CD4-positive, alpha-beta T cell treated with Interleukin-21 for 1 hour (primary cell): ENCODE results near the gene RAPGEF5.

Experiments used
- DNase-seq: peaks from one replicate; pipeline ENCODE4 v3.0.0-alpha.2; 2020

RAPGEF5 gene

GRCh38 chr7:22183522-22184280 lies 173.3 kb downstream of the RAPGEF5 start:
- no peak for DNase-seq

DNA sequence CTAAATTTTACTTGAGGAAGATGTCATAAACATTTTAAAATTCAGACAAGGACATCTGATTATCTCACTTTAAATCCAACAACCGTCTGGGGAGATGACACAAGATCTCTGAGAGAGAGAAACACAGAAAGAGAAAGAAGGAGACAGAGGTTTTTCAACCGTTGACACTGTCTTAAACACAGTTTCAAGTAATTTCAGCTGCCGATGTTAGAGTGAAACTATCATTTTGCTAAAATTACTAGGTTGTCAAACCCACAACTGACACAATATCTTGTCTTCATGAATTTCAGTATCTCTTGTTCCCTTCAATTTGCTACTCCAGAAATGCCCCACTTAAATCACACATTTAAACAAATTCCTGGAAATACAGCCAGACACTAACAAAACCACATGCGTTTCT lies 174.8 kb downstream of the RAPGEF5 start:
- DNase-seq: no peak

GRCh38 chr7:22181663-22182062 lies 175.3 kb downstream of the RAPGEF5 start:
- DNase-seq: no peak

GRCh38 chr7:22179442-22179879 lies 177.5 kb downstream of the RAPGEF5 start:
- DNase-seq: no peak

DNA sequence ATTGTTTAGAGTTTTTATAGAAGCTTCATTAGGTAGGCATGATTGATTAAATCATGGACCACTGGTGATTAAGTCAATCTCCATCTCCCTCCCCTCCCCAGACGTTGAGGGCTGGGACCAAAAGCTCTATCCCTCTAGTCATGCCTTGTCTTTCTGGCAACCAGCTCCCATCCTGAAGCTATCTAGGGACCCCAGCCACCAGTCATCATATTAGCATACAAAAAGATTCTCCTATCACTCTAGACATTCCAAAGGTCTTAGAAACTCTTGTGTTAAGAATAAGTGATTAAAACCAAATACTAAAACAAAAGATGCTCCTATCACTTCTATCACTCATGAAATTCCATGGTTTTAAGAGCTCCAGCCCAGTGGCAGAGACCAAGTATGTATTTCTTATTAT lies 178.2 kb downstream of the RAPGEF5 start:
- DNase-seq: no peak

DNA sequence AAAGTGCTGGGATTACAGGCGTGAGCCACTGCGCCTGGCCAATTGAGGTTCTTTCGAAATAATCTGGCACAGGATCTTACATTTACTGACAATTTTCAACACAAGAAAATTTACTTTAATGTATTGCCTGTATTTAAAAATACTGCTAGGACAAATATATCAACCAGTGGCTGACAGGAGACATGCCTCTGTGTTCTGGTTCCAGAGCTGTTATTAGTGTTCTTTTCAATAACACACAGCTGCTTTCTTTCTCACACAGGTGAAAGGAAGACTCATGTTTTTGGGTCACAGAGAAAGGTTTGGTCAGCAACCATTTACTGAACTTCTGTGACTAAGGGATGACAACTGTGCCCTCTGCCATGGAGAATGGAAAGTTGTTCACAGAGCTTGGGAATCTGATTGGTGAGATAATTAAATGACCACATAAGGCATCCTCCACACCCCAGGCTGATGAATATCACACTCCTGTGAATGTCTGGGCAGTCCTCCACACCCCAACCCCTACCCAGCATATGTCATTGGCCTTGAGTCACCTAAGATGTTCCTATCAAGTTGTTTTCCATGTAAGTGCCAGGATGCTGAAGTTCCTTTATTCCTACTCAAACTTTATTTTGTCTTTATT lies 180.1 kb downstream of the RAPGEF5 start:
- DNase-seq: no peak

DNA sequence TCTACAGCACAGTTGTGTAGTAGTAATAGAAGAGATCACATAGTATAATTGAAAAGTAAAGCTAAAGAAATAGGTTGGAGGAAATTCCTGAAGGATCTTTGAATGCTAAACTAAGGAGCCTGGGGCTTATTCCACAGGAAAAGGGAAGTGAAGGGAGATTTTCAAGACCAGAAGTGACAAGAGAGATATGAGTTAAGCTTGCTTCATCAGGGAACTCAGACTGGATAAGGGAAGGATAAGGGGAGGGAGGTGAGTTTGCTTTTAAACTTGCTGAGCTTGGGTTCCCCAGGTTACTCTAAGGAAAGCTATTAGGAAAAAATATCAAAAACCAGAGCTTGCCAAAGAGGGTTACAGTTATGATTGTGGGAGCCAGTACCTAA lies 182.4 kb downstream of the RAPGEF5 start:
- no peak for DNase-seq

GRCh38 chr7:22173685-22174573 lies 183.0 kb downstream of the RAPGEF5 start:
- DNase-seq: peak; percentile 1

GRCh38 chr7:22168129-22168634 lies 188.8 kb downstream of the RAPGEF5 start:
- DNase-seq: no peak

- no peak for DNase-seq
Measured at GRCh38 chr7:22167482-22167881, 189.5 kb downstream of the RAPGEF5 start.

DNA sequence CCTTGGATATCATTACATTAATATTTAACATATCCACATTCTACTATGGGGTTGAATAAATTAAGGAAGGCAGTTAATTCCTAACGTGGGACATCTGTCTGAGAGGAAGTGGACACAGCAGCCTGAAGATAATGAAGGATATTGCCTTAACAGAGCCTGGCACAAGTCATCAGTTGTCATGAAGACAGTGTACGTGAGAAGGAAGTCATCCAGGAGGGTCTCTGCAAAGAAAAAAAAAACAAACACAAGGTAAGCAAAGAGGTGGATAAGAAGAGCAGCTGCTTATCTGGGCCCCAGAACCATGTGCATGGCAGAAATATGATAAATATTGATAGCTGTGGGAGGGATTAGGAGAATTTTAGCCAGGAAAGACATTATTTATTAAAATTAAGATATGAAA lies 190.0 kb downstream of the RAPGEF5 start:
- DNase-seq: no peak

DNA sequence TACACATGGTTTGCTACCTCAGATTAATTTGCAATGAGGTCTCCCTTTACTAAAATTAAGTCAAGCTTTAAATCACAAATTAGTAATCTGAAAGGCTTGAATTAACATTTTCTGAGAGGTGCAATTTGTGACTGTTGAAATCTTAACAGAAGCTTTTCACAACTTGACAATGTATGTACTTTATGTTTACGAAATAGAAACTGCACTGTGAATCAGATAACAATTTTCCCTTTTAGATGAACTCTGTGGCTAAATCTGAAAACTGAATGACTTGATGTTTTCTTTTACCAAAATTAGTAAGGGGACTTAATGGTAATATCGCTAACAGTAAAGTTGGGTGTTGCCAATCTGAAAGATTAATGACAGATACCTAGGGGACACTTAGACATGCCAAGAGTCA lies 197.6 kb downstream of the RAPGEF5 start:
- DNase-seq: no peak

- no peak for DNase-seq
Measured at GRCh38 chr7:22157552-22157951, 199.4 kb downstream of the RAPGEF5 start.

GRCh38 chr7:22156205-22156604 lies 200.7 kb downstream of the RAPGEF5 start:
- DNase-seq: no peak

GRCh38 chr7:22154143-22154529 lies 202.8 kb downstream of the RAPGEF5 start:
- DNase-seq: no peak

DNA sequence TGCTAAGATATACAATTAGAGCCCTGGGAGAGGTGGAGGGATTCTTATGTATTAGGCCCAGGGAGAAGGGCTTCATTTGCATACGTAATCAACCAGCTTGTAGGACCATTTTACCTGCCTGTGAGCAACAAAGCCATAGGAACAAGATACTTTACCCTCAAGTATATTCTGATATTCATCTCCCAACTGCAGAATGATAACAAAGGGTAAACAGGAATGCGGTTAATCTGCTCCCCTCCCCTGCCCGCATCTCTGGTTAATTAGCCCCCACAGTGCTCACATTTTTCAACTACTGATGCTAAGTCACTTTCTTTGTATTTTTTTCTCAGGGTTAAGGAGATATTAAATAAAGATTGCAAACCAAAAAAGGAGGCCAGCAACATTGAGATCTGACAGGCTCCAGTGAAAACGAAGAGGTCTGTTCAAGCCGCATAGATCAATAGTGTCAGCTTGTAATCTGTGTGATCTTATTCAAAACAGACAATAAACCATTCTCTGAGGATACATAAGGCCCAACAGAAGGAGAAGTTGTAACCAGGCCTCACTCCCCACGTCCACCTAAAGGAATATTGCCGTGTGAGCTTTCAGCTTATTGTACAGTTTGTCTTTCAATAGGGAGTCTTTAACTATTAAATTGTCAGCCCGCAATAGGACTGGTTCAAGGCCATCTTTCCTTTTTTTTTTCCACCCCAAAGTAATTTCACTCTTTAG lies 203.4 kb downstream of the RAPGEF5 start:
- DNase-seq: no peak

DNA sequence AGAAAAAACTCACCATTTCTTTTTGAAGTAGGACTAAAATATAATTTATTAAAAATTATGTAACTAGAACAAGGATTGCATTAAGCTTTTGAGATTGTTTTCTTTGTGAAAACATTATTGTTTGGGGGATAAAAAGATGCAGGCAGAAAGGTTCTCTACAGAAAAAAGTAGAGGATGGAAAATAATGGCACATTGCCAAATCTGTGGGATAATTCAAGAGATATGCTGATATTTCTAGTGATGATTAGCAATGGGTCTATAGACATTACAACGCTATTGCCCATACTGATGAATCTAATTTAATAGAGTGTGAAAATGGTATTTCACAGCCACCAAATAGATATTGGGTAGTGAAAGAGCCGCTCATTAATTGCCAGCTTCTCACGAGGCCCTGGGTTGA lies 204.3 kb downstream of the RAPGEF5 start:
- no peak for DNase-seq

GRCh38 chr7:22151901-22152300 lies 205.1 kb downstream of the RAPGEF5 start:
- no peak for DNase-seq

DNA sequence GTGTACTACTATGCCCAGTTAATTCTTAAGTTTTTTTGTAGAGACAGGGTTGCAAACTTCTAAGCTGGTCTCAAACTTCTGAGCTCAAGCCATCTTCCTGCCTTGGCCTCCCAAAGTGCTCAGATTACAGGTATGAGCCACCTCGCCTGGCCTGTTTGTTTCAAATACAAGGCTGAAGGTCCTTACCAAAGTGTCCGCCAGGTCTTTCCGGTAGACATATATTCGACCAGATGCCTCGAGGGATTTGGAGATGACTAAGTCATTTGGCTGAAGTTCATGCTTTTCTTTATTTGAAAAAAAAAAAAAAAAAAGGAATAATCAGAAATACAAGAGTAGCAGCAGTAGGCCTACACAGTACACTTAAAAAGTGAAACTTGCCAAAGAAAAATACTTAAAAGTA lies 206.7 kb downstream of the RAPGEF5 start:
- no peak for DNase-seq

DNA sequence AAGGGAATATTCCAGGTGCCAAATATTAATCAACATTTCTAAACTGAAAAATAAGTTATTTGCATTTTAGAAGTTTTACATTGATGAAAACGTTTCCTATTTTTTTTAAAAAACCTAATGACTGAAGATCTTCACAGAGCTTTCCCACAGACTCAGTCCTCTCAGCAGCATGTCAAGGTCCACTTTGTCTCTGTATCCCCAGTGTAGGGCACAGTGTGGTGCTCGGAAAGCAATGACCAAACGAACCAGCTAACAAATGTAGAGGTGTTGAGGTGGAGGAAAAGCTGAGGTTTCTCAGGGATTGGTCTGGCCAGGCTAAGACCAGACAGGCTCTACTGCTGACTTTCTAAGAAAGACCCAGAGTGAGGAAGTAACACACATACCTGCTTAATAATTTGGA lies 209.1 kb downstream of the RAPGEF5 start:
- no peak for DNase-seq

GRCh38 chr7:22146961-22147512 lies 209.9 kb downstream of the RAPGEF5 start:
- DNase-seq: peak; percentile 8

GRCh38 chr7:22144950-22145349 lies 212.0 kb downstream of the RAPGEF5 start:
- DNase-seq: no peak

GRCh38 chr7:22143491-22143890 lies 213.5 kb downstream of the RAPGEF5 start:
- no peak for DNase-seq
